GM19238 (cell line): Measurements from ENCODE around the gene PSTPIP1.

Experiments used
- DNase-seq: peaks from one replicate; pipeline ENCODE4 v3.0.0; 2011; ENCODE audit warnings: low spot score; ENCODE audit not compliant: insufficient read length

The PSTPIP1 gene

GRCh38 chr15:76998663-76999285 is 3.8 kb downstream of the PSTPIP1 start:
- no peak for DNase-seq

- no peak for DNase-seq
Measured at GRCh38 chr15:76999996-77000395, 5.1 kb downstream of the PSTPIP1 start.

- no peak for DNase-seq
Measured at GRCh38 chr15:77001351-77001750, 6.4 kb downstream of the PSTPIP1 start.

- DNase-seq: no peak
Measured at GRCh38 chr15:77001966-77002365, 7.0 kb downstream of the PSTPIP1 start.

- no peak for DNase-seq
Measured at GRCh38 chr15:77002436-77002835, 7.5 kb downstream of the PSTPIP1 start.

GRCh38 chr15:77002954-77003912 is 8.3 kb downstream of the PSTPIP1 start:
- DNase-seq: no peak

GRCh38 chr15:77004189-77004588 is 9.3 kb downstream of the PSTPIP1 start:
- DNase-seq: no peak

GRCh38 chr15:77009176-77009575 is 14.2 kb downstream of the PSTPIP1 start:
- DNase-seq: no peak

GRCh38 chr15:77009646-77010311 is 14.9 kb downstream of the PSTPIP1 start:
- DNase-seq: no peak

- no peak for DNase-seq
Measured at GRCh38 chr15:77010312-77010686, 15.4 kb downstream of the PSTPIP1 start.

- no peak for DNase-seq
Measured at GRCh38 chr15:77010857-77011256, 15.9 kb downstream of the PSTPIP1 start.

GRCh38 chr15:77012117-77012712 is 17.3 kb downstream of the PSTPIP1 start:
- no peak for DNase-seq

- no peak for DNase-seq
Measured at GRCh38 chr15:77012868-77013267, 17.9 kb downstream of the PSTPIP1 start.

GRCh38 chr15:77013776-77014131 is 18.8 kb downstream of the PSTPIP1 start:
- peak; percentile 69 for DNase-seq

- DNase-seq: no peak
Measured at GRCh38 chr15:77014132-77015081, 19.5 kb downstream of the PSTPIP1 start.

GRCh38 chr15:77015646-77016320 is 20.9 kb downstream of the PSTPIP1 start:
- no peak for DNase-seq

- no peak for DNase-seq
Measured at GRCh38 chr15:77016321-77016695, 21.4 kb downstream of the PSTPIP1 start.

GRCh38 chr15:77017091-77017660 is 22.2 kb downstream of the PSTPIP1 start:
- DNase-seq: no peak

GRCh38 chr15:77017761-77018720 is 23.1 kb downstream of the PSTPIP1 start:
- DNase-seq: no peak
